Hematopoietic multipotent progenitor cell (in vitro differentiated cells): Measurements from ENCODE around the gene TBC1D17. TPM values are rescaled to one million over a fixed set of nuclear protein-coding genes. Genes with fewer than 3 reads are reported as not detected.

Experiments used
- DNase-seq, 3 donors: peaks; one replicate each; pipeline ENCODE4 v3.0.0-alpha.2; 2011 to 2015; ENCODE audit warnings: low read depth in 2 of 3, low spot score in 2 of 3
- total RNA-seq: library from RNA; depleted of rRNA; stranded (reverse); fragments of >200 nt; gene quantifications from one replicate; pipeline ENCODE4 v1.2.3, GENCODE V29; 2012

The TBC1D17 gene
- total RNA-seq = 7.8 TPM

- peak; percentile 99 to 100 (median 100) for DNase-seq
Observed at GRCh38 chr19:49877020-49877878, at the start of gene TBC1D17, which contains the start of gene AKT1S1. Gene TBC1D17, plus strand, starts transcription at chr19:49877702. Its CDS starts 22 bp downstream, at chr19:49877724. Gene AKT1S1, minus strand, starts transcription at chr19:49877355. Its CDS starts 4,060 bp downstream, at chr19:49873295.

- DNase-seq = no peak
Observed at GRCh38 chr19:49829200-49829599, 48.3 kb upstream of the TBC1D17 start.

GRCh38 chr19:49829721-49830120, 47.8 kb upstream of the TBC1D17 start:
- DNase-seq = no peak

GRCh38 chr19:49830766-49831165, 46.7 kb upstream of the TBC1D17 start:
- DNase-seq = no peak

GRCh38 chr19:49831592-49831991, 45.9 kb upstream of the TBC1D17 start:
- no peak for DNase-seq

GRCh38 chr19:49832556-49832955, 44.9 kb upstream of the TBC1D17 start:
- DNase-seq = no peak

- no peak for DNase-seq
Observed at GRCh38 chr19:49833599-49833998, 43.9 kb upstream of the TBC1D17 start.

- no peak for DNase-seq
Observed at GRCh38 chr19:49835562-49835961, 41.9 kb upstream of the TBC1D17 start.

GRCh38 chr19:49836176-49837008, 41.1 kb upstream of the TBC1D17 start:
- no peak for DNase-seq

GRCh38 chr19:49837009-49837310, 40.5 kb upstream of the TBC1D17 start:
- no peak for DNase-seq

GRCh38 chr19:49837425-49837824, 40.1 kb upstream of the TBC1D17 start:
- no peak for DNase-seq

- DNase-seq = no peak
Observed at GRCh38 chr19:49838885-49839588, 38.5 kb upstream of the TBC1D17 start.

GRCh38 chr19:49839713-49840112, 37.8 kb upstream of the TBC1D17 start:
- DNase-seq = no peak

GRCh38 chr19:49840321-49840720, 37.2 kb upstream of the TBC1D17 start:
- no peak for DNase-seq

- DNase-seq = no peak
Observed at GRCh38 chr19:49840736-49841249, 36.7 kb upstream of the TBC1D17 start.

- DNase-seq = no peak
Observed at GRCh38 chr19:49843265-49843664, 34.2 kb upstream of the TBC1D17 start.

- no peak for DNase-seq
Observed at GRCh38 chr19:49844138-49845095, 33.1 kb upstream of the TBC1D17 start.

GRCh38 chr19:49845414-49845813, 32.1 kb upstream of the TBC1D17 start:
- DNase-seq = no peak

GRCh38 chr19:49846408-49846807, 31.1 kb upstream of the TBC1D17 start:
- no peak for DNase-seq
